AML-193 (cell line): ENCODE measurements around the gene TMTC3.

Source experiments
- DNase-seq, 2 experiments: peaks; one replicate each; lab custom pipeline; 2025; lab: John Stamatoyannopoulos, UW

The TMTC3 gene

DNA sequence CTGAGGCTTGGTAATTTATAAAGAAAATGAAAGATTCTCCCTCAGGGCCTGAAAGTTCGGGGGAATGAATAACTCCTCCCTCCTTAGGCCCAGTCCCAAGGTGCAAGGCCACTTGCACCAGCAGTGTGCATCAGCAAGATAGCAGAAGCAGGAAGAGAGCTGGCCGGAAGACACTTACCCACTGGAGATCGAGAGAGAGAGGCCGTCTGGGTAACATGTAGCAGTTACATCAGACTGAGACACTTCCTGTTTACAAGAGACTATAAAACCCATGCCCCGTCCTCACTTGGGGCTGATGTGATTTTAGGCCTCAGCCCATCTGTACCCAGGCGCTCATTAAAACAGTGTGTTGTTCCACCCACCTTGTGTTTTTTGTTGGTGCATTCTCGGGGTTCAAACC is 85.2 kb downstream of the TMTC3 start:
- no peak for DNase-seq

DNA sequence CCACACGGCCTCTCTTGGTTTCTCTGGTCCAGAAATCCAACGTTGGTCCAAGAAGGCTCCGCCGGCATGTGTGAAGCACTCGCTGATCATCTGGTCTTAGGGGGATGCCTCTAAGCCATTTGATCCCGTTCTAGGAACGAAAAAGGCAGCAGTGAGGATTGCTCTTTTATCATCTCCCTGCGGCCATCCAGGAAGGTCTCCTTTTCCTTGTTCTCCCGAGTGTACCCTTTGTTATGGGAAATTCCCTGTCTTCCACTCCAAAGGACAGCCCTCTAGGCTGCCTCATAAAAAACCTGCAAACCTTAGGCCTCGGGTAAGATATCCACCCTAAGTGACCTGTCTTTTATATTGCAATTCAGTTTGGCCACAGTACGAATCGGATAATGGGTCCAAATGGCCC is 85.8 kb downstream of the TMTC3 start:
- no peak for DNase-seq

DNA sequence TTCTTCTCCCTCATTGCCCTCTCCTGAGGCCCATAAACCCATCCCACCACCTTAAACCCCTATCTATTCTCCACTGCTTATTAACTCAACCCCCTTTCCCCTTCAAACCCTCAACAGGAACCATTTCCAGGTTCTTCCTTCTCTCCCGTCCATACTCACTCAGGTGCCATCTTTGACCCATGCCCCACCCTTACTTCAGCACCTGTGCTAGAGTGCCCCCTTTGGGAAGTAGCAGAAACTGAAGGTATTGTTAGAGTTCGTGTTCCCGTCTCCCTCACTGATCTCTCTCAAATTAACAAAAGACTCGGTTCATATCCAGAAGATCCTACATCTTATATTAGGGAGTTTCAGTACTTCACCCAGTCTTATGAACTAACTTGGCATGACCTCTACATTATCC is 86.6 kb downstream of the TMTC3 start:
- DNase-seq = no peak

DNA sequence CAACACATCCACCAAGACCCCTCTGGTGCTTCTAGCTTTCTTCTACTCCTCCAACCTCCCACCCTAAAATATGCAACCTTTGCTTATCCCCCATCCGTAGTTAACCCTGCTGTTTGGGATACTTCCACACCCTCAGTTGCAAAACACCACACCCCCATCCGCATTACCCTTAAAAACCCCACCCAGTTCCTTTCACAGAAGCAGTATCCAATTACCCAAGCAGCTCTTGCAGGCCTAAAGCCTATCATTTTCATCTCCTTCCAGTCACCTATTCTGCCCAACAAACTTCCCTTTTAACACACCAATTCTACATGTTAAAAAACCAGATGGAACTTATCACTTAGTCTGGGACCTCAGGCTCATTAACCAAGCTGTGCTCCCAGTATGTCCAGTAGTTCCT is 88.2 kb downstream of the TMTC3 start:
- no peak for DNase-seq

DNA sequence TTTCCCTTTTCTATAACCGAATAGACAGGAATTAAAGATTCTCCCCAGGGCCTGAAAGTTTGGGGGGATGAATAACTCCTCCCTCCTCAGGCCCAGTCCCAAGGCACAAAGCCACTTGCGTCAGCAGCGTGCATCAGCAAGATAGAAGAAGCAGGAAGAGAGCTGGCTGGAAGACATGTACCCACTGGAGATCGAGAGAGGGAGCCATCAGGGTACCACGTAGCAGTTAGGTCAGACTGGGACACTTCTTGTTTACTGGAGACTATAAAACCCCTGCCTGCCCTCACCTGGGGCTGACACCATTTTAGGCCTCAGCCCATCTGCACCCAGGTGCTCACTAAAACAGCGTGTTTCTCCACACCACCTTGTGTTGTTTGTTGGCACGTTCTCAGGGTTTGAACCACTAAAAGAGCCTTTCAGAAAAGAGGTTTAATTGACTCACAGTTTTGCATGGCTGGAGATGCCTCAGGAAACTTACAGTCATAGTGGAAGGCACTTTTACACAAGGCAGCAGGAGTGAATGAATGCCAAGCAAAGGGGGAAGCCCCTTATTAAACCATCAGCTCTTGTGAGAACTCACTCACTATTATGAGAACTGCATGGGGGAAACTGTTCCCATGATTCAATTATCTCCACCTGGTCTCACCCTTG is 93.2 kb downstream of the TMTC3 start:
- DNase-seq = no peak

DNA sequence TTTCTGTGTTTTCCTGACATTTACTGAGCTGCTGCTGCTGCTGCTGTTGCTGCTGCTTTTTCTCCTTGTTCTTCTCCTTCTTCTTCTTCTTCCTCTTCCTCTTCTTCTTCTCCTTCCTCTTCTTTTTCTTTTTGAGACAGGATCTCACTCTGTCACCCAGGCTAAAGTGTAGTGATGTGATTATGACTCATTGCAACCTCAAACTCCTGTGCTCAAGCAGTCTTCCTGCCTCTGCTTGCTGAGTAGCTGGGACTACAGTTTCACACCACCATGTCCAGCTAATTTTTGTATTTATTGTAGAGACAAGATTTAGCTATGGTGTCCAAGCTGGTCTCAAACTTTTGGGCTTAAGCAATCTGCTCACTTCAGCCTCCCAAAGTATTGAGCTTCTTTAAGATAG is 95.8 kb downstream of the TMTC3 start:
- DNase-seq = no peak

DNA sequence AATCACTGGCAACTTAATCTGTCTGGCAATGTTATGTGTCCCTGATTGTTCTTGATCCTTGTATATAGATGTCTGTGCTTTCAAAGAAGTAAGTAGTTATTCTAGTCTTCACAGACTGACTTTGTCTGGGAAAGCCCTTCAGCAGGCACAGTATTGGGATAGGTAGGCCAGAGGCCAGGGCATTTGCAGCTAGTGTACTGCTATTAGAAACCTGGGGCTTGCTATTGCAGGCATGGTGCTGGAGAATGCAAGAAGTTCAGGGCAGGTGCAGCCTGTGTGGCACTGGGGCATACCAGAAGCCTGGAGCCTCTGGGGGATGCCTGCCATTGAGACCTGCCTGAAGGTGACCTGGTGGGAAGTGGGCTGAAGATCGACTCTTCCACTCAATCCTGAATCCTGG is 96.3 kb downstream of the TMTC3 start:
- no peak for DNase-seq

DNA sequence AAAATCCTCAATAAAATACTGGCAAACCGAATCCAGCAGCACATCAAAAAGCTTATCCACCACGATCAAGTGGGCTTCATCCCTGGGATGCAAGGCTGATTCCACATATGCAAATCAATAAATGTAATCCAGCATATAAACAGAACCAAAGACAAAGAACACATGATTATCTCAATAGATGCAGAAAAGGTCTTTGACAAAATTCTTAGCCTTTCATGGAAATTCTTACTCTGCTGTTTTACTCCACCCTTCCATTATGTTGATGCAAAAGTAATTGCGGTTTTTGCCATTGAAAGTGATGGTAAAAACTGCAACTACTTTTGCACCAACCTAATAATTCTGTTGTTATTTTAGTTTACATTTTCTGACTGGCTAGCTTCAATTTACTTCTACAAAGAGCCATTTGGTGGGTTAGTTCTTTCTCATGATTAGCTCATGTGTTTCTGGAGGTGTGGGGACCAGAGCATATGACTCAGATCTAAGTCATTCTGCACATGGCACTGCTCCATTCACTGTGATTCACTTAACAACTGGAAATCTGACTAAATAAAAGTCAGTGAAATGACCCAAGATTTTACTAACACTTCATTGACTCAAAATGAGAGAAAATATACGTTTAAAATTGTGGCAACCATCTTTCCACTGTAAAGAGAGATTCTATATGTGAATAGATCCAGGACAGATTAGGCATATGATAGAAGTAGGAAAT is 99.9 kb downstream of the TMTC3 start:
- no peak for DNase-seq

DNA sequence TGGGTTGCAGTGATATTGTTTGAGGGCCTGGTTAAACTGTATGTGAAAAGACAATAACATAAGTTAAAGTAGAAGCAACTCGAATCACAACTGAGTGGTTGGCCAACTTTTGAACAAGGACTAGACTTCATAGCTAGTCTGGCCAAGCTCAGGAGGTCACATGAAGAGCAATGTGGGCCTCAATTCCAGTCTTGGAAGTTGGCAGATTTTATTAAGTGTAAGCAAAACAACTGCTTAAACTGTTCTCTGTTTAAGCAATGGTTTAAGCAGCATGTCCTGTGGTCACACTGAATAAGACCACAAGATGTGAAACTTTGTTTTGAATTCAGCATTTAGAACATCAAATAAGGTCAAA is 100.4 kb downstream of the TMTC3 start:
- DNase-seq = no peak

DNA sequence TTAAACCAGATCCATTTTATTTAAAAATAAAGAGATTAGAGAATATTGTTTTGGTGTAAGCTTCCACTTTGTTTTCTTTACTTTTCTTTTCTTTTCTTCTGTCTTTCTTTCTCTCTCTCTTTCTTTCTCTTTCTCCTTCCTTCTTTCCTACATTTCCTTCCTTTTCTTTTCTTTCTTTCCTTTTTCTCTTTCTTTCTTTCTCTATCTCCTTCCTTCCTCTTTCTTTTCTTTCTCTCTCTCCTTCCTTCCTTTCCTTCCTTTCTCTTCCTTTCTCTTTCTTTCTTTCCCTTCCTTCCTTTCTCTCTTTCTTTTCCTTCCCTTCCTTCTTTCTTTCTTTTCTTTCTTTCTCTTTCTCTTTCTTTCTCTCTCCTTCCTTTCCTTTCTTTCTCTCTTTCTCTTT is 100.8 kb downstream of the TMTC3 start:
- no peak for DNase-seq

DNA sequence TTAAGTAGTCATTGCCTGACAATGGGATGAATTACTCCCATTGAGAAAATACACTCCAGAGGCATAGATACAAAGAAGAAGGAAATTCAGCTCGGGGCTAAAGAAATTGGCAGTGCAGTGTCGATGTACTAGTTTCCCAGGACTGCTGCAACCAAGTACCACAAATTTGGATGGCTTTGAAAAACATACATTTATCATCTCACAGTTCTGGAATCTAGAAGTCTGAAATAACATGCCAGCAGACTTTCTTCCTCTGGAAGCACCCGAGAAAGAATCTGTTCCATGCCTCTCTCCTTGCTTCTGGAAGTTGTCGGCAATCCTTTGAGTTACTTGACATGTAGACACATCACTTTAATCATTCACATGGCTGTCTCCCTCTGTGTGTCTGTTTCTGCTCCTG is 101.9 kb downstream of the TMTC3 start:
- DNase-seq = no peak

DNA sequence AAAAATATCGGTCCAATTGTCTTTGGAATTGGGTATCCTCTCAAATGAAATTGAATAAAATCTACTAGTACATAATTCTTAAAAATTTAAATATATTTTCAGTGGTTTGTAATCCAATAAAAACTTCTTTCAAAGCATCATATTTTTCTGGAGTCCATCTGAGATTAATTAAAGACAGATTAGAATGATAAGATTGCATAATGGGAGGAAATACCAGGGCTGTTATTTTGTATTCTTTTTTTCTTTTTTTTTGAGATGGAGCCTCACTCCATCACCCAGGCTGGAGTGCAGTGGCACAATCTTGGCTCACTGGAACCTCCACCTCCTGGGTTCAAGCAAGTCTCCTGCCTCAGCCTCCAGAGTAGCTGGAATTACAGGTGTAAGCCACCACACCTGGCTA is 103.8 kb downstream of the TMTC3 start:
- no peak for DNase-seq

DNA sequence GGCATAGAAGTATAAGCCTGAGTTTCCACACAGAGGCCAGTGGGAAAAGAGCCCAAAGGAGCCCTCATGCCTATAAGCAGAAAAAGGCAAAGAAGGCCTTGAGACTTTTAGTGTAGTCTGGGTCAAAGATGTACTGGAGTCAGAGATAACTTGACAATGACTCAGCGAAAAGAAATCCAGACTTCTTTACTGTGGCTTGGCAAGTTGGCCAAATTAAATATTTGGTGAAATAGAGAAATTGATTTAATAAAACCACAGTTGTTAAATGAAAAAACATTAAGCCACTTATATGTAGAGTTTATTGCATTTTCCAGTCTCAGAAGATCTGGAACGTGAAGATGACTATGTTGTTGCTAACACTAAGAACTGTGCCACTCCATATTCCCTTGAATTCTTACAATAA is 105.1 kb downstream of the TMTC3 start:
- no peak for DNase-seq

DNA sequence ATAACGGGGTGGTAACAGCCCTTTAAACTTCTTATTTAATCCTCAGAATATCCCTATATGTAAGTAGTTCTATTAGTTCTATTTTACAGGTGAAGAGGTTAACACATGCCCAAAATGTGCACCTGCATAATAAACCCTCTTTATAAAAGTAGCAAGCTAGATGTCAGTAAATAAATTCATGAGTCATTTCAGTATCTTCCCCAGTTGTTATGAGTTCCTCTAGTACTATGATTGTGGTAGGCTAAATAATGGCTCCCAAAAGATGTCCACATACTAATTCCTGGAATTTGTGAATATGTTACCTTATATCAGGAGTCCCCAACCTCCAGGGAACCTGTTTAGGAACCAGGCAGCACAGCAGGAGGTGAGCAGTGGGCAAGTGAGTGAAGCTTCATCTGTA is 106.5 kb downstream of the TMTC3 start:
- no peak for DNase-seq
